ENCODE results near the gene DELE1.

DELE1 gene

GRCh38 chr5:141931694-141932093 is 8.0 kb downstream of the DELE1 start (continued):
- TF ChIP-seq, protein P1, sequence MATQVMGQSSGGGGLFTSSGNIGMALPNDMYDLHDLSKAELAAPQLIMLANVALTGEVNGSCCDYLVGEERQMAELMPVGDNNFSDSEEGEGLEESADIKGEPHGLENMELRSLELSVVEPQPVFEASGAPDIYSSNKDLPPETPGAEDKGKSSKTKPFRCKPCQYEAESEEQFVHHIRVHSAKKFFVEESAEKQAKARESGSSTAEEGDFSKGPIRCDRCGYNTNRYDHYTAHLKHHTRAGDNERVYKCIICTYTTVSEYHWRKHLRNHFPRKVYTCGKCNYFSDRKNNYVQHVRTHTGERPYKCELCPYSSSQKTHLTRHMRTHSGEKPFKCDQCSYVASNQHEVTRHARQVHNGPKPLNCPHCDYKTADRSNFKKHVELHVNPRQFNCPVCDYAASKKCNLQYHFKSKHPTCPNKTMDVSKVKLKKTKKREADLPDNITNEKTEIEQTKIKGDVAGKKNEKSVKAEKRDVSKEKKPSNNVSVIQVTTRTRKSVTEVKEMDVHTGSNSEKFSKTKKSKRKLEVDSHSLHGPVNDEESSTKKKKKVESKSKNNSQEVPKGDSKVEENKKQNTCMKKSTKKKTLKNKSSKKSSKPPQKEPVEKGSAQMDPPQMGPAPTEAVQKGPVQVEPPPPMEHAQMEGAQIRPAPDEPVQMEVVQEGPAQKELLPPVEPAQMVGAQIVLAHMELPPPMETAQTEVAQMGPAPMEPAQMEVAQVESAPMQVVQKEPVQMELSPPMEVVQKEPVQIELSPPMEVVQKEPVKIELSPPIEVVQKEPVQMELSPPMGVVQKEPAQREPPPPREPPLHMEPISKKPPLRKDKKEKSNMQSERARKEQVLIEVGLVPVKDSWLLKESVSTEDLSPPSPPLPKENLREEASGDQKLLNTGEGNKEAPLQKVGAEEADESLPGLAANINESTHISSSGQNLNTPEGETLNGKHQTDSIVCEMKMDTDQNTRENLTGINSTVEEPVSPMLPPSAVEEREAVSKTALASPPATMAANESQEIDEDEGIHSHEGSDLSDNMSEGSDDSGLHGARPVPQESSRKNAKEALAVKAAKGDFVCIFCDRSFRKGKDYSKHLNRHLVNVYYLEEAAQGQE (tag by site-specific recombination; IDR thresholded peaks at IDR 0.05): no peak
- TF ChIP-seq SCRT2 (tag by site-specific recombination; IDR thresholded peaks at IDR 0.05) (no peak), ZNF335 (tag by site-specific recombination; conservative IDR thresholded peaks at IDR 0.05) (no peak), IKZF3 (tag by site-specific recombination; IDR thresholded peaks at IDR 0.05) (no peak), PRDM1 (tag by site-specific recombination; IDR thresholded peaks at IDR 0.05) (no peak), ZFHX2 (tag by site-specific recombination; conservative IDR thresholded peaks at IDR 0.05) (no peak), ZNF654 (tag by site-specific recombination; IDR thresholded peaks at IDR 0.05; ENCODE audit: low read depth) (no peak), ZNF777 (tag by site-specific recombination; IDR thresholded peaks at IDR 0.05; ENCODE audit: borderline replicate concordance) (no peak), ZNF785 (tag by site-specific recombination; IDR thresholded peaks at IDR 0.05) (no peak)
- TF ChIP-seq, protein P2, sequence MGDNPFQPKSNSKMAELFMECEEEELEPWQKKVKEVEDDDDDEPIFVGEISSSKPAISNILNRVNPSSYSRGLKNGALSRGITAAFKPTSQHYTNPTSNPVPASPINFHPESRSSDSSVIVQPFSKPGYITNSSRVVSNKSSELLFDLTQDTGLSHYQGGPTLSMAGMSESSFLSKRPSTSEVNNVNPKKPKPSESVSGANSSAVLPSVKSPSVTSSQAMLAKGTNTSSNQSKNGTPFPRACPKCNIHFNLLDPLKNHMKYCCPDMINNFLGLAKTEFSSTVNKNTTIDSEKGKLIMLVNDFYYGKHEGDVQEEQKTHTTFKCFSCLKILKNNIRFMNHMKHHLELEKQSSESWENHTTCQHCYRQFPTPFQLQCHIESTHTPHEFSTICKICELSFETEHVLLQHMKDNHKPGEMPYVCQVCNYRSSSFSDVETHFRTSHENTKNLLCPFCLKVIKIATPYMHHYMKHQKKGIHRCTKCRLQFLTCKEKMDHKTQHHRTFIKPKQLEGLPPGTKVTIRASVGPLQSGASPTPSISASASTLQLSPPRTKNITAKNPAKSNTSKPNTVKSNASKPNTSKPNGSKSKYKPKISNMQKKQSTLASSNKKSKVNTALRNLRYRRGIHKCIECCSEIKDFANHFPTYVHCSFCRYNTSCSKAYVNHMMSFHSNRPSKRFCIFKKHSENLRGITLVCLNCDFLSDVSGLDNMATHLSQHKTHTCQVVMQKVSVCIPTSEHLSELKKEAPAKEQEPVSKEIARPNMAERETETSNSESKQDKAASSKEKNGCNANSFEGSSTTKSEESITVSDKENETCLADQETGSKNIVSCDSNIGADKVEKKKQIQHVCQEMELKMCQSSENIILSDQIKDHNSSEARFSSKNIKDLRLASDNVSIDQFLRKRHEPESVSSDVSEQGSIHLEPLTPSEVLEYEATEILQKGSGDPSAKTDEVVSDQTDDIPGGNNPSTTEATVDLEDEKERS (tag by site-specific recombination; IDR thresholded peaks at IDR 0.05): no peak

GRCh38 chr5:141933151-141933550 is 9.5 kb downstream of the DELE1 start:
- ChIA-PET CTCF (interaction anchor here (0.6 to 2.3 kb wide), 4 partner anchors 8 to 240 kb away, joined by 3 to 12 read pairs (median 4); no protein-coding TSS in a partner anchor), POLR2A (interaction anchor here (0.7 to 1.0 kb wide), 2 partner anchors 9 to 250 kb away, joined by 3 read pairs; partner anchors contain the start of gene DELE1)
- no peak overlapping the region for H3K27ac ChIP-seq (ENCODE audit: extremely low read depth, low read depth, low read length)
- no peak for TF ChIP-seq ZNF639 (tag by site-specific recombination; IDR thresholded peaks at IDR 0.05)
- TF ChIP-seq ZNF133 (tag by site-specific recombination; IDR thresholded peaks at IDR 0.05): no peak
- no peak for TF ChIP-seq SETDB1 (IDR thresholded peaks at IDR 0.05; ENCODE audit: insufficient read length, low read length)
- TF ChIP-seq HOXC10 (CRISPR knock-in tag; IDR thresholded peaks at IDR 0.05): no peak
- TF ChIP-seq ZSCAN23 (tag by site-specific recombination; IDR thresholded peaks at IDR 0.05): no peak
- TF ChIP-seq IKZF3 (tag by site-specific recombination; IDR thresholded peaks at IDR 0.05): no peak
- no peak for TF ChIP-seq ZNF211 (tag by site-specific recombination; IDR thresholded peaks at IDR 0.05; ENCODE audit: low read depth)
- no peak for TF ChIP-seq ZNF571 (tag by site-specific recombination; IDR thresholded peaks at IDR 0.05)
- no peak for TF ChIP-seq GLIS1 (tag by site-specific recombination; IDR thresholded peaks at IDR 0.05)
- no peak for TF ChIP-seq ZNF394 (tag by site-specific recombination; IDR thresholded peaks at IDR 0.05; ENCODE audit: borderline replicate concordance)
- no peak for TF ChIP-seq ZNF426 (tag by site-specific recombination; IDR thresholded peaks at IDR 0.05)
- no peak for TF ChIP-seq ZNF248 (tag by site-specific recombination; IDR thresholded peaks at IDR 0.05)
- TF ChIP-seq, protein P3, sequence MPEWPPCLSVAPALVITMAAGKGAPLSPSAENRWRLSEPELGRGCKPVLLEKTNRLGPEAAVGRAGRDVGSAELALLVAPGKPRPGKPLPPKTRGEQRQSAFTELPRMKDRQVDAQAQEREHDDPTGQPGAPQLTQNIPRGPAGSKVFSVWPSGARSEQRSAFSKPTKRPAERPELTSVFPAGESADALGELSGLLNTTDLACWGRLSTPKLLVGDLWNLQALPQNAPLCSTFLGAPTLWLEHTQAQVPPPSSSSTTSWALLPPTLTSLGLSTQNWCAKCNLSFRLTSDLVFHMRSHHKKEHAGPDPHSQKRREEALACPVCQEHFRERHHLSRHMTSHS (tag by site-specific recombination; IDR thresholded peaks at IDR 0.05): no peak
- H3K9me3 ChIP-seq (ENCODE audit: control insufficient read depth, insufficient read depth, low read depth, low read length): no peaks in the 10 kb centered on the region
- peaks cover 12 to 90% of the 10 kb centered on the region in 2 experiments for H3K36me3 ChIP-seq (ENCODE audit: control insufficient read depth in 2 of 2, insufficient read depth in 1 of 2, low read length in 2 of 2)
- no peak overlapping the region for H3K4me3 ChIP-seq (ENCODE audit: low read depth, low read length)
- H3K4me1 ChIP-seq (ENCODE audit: control insufficient read depth, insufficient read depth, low read length): no peaks in the 10 kb centered on the region

Data from HEK293 (cell line).